Left renal cortex interstitium (tissue), 4 donors: ENCODE data around the gene LMNA. TPM values are rescaled to one million over a fixed set of nuclear protein-coding genes. Genes with fewer than 3 reads are reported as not detected.
"Not testable (repeated sequence)": the region's sequence is repeated elsewhere in the genome, so short reads cannot be mapped to it uniquely, and the experiment has no call there.

ENCODE experiments used
- DNase-seq, 4 donors: peaks; one replicate each; pipeline ENCODE4 v3.0.0-alpha.2; 2013; ENCODE audit warnings: low read depth in 4 of 4, low spot score in 2 of 4, missing footprints in 1 of 4
- polyA plus RNA-seq, 4 donors: library from polyadenylated mRNA; unstranded; fragments of 120-200 nt; gene quantifications; one replicate each; pipeline ENCODE4 v1.2.1, GENCODE V29; 2013; ENCODE audit not compliant: insufficient read length in 4 of 4

Gene LMNA
- polyA plus RNA-seq = 100 to 1,000 TPM in 3 of 4 donors, 10 to 100 TPM in 1; 81.2 to 114 (median 104) TPM

DNA sequence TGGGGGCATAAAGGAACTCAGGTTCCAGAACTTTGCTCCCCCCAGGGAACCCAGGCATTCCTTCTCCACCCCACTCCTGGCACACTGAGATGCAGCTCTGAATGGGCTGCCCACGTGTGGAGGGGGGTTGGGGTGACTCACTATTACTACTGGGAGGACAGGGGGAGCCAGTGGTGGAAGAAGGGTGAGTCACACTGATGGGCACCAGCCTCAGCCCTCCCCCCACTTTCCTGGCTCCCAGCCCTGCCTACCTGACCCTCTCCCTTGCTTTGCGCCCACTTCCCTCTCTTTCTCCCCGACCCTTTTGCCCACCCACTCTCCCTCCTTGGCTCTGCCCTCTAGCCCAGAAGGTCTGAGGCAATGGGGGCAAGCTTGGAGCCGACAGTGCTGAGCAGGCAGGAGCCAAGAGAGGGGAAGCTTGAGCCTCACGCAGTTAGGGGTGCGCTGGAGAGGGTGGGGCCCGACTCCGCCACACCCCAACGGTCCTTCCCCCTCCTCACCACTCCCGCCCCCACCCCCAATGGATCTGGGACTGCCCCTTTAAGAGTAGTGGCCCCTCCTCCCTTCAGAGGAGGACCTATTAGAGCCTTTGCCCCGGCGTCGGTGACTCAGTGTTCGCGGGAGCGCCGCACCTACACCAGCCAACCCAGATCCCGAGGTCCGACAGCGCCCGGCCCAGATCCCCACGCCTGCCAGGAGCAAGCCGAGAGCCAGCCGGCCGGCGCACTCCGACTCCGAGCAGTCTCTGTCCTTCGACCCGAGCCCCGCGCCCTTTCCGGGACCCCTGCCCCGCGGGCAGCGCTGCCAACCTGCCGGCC lies at the start of gene LMNA:
Gene LMNA (plus strand): TSS at position 611 of the 818 bp plus-strand sequence. CDS start 208 bp downstream, outside the sequence.
- DNase-seq = no peak

- DNase-seq = no peak
Measured at GRCh38 chr1:156065212-156065611, 49.3 kb upstream of the LMNA start.

GRCh38 chr1:156065871-156066270 lies 48.6 kb upstream of the LMNA start:
- no peak for DNase-seq

- no peak for DNase-seq
Measured at GRCh38 chr1:156067262-156067661, 47.2 kb upstream of the LMNA start.

GRCh38 chr1:156069490-156070455 lies 44.7 kb upstream of the LMNA start:
- DNase-seq = no peak

- no peak for DNase-seq
Measured at GRCh38 chr1:156070548-156070947, 44.0 kb upstream of the LMNA start.

- DNase-seq = not testable (repeated sequence)
Measured at GRCh38 chr1:156071332-156071816, 43.1 kb upstream of the LMNA start.

DNA sequence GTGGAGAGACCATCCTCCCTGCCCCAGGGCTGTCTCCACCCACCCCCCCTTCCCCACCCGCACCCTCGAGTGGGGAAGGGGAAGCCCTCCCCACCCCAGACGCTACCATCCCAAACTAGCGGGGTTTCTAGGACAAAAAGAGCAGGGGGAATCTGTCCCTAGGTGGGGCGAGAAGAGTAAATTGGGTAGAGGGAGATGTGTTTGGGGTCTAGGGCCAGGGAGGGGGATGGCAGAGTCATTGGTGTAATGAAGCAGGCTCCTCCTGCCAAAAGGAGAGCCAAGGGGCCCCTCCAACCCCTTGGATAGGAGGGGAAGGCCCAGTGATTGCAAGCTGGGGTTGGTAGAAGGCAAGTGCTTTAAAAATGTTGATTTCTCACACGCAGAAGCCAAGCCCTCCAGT lies 42.3 kb upstream of the LMNA start:
- no peak for DNase-seq

DNA sequence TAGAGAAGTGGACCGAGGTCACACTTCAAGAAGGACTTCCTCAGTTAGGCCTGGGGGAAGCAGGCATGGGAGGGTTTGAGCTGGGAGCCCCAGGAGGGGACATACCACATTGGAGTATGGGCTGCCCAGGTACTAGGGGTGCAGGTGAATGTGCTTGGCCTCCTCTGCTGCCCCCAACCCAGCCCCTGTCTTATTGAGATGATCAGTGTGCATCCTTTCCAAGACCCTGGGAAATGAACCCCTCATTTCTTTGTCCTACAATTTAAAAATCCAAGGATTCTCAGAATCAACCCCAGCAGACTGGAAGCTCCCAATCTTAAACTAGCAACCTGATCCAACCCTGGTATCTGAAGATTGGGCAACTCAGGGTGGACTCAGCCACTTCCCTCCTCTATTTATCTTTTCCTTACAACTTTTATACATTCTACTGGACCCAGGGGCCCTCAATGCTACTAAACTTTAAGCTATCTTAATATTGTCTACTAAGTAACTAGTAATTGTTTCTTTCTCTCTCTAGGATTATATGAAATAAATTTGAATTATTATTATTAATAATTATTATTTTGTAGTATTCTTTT lies 41.3 kb upstream of the LMNA start:
- no peak for DNase-seq

DNA sequence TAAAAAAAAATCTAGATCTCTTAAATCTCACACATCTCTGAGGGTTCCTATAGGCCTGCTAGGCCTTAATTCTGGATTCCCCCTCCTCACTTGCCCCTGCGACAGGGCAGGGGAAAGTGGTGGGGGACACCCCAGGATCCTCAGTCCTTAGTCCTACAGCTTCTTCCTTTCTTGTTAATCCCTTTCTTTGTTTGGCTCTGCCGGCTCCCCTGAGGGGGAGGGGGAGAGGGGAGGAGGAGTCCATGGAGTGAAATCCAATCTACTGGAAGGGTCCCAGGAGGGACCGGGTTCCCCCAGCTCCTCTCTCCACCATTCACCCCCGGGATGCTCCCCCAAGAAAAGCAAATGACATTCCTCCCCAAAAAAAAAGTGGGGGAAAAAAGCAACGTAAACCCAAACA lies 40.8 kb upstream of the LMNA start:
- no peak for DNase-seq

GRCh38 chr1:156074661-156075060 lies 39.9 kb upstream of the LMNA start:
- DNase-seq = no peak

DNA sequence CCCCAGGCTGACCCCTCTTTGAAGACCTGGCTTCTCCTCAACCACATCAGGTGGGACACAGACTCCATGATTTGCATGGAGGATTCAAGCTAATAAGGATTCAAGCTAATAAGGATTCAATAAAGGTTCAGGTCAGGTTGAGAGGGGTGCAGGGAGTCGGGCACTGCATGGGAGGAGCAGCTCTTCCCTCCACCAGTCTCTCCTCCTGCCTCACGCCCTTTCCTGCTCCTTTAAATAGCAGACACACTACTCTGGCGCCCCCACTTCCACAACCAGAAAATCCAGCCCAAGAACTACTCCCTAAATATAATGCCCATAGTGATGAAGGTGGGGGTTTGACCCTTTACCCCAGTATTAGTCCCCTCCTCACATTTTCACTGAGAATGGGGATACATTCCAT lies 39.3 kb upstream of the LMNA start:
- no peak for DNase-seq

DNA sequence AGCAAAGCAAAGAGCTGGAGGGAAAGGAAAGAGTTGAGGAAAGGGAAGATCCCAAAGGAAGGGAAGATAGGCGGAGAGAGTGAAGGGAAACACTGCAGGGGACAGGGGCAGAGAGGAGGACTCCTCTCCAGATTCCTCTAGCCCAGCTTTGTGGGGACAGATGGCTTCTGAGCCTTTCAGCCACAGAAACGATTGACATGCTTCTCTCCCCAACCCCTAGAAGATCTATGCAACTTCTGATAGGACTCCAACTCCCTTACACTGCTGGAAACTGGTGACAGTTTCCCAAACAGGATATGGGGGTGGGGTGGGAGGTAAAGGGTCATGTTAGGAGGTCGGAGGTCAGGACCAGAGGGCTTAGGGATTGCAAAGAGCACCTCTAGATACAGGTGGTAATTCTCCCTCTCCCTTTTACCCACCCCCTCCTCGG lies 38.7 kb upstream of the LMNA start:
- DNase-seq = no peak

DNA sequence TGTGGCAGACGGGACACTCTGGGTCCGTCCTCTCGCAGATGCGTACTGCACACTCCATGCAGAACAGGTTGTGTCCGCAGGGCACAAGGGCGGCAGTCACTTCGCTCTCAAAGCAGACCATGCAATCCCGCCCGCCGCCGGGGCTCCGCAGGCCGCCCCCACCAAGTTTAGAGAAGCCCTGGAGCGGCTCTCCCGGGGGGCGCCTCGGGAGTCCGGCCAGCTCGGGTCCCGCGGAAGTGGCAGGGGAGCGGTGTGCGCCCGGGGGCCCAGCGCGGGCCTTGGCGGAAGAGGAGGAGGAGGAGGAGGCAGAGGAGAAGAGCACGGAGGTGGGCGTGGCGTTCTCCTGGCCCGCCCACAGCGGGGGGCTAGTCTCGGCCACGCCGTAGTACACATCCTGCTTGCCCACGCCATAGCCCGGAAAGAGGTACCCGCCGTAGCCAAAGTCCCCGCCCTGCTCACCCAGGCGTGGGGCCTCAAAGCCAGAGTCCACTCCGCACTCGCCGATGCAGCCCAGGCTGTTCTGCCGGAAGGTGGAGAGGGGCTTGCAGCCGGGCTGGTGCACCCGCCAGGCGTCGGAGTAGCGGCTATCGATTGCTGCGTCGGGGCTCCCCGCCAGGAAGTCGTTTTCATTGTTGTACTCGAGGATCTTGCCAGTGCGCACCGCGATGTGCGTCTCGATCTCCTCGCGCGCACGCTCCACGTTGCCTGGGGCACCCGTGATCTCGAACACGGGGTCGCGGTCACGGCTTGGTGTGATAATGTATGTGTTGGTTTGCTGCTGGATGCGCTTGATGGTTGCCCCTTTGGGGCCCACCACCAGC lies 37.7 kb upstream of the LMNA start:
- no peak for DNase-seq

- no peak for DNase-seq
Measured at GRCh38 chr1:156077430-156077760, 37.1 kb upstream of the LMNA start.

DNA sequence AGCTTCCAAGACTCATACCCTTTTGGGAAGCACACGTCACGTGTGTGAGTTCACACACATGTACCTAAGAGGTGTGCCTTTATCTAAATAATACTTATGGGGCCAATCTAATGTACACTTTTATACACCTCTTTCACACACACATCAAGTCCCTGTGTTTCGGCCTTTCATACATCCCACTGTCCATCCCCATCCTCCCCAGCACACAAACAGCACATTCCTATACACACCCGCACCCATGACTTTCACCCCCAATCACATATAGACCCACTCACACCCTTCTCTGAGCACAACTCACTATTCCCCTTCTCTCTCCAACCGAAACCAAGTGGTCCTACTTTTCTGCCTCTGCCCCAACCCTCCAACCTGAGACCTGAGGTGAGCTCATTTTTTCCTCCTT lies 35.8 kb upstream of the LMNA start:
- DNase-seq = no peak

DNA sequence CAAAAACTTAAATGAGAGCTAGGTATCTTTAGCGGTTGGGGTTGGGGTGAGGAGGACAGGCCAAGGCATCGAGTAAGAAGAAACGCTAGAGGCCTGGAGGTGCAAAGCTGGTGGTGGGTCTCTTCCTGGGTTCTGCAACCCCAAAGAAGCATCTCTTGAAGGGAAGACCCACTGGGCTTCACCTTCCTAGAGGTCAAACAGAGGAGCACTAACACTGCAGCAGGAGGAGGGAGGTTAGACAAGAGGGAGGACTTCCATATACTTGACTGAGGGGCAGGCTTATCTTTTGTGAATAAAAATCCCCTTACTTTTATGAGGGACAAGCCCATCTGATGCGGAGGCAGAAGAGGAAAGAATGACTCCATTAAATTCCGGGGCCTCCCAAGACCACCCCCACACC lies 34.7 kb upstream of the LMNA start:
- DNase-seq = no peak

- DNase-seq = no peak
Measured at GRCh38 chr1:156080241-156080862, 34.2 kb upstream of the LMNA start.

DNA sequence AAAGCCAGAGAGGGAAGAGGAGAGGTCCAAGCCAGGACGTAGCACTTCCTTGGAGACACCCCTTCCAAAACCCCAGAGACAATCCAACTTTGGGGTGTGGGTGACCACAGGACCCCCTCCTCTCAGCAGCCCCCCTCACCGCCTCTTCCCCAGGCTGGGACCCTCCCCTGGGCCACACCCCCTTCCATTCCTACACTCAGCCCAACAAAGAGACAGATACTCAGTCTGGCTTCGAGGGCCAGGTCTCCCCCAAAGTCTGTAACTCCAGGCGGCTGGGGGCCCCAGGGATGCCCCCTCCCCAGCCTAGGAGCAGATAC lies 33.7 kb upstream of the LMNA start:
- no peak for DNase-seq
